Endothelial cell of umbilical vein (primary cell): Measurements from ENCODE around the gene ANKRD16. TPM values are rescaled to one million over a fixed set of nuclear protein-coding genes. Genes with fewer than 3 reads are reported as not detected.
"Not testable (repeated sequence)": the region's sequence is repeated elsewhere in the genome, so short reads cannot be mapped to it uniquely, and the experiment has no call there.

Experiments used
- BruUV-seq: library from RNA; stranded (reverse); fragments of 400-500 nt; replicated peaks from 2 replicates; lab custom pipeline; 2021; lab: Mats Ljungman, UMichigan
- CTCF ChIA-PET: fragments of 300-600, 350-600 bp; sonication (Branson Sonifier 250); formaldehyde crosslinking; loops from one replicate; lab custom pipeline; 2021; ENCODE audit warnings: antibody characterized with exemption, inconsistent platforms; lab: Charles Lee
- POLR2A ChIA-PET: fragments of 300-600, 350-600 bp; sonication (Branson Sonifier 250); formaldehyde crosslinking; loops from one replicate; lab custom pipeline; 2021; ENCODE audit warnings: antibody characterized with exemption, inconsistent platforms; lab: Charles Lee
- DNase-seq: peaks from one replicate; pipeline ENCODE4 v3.0.0-alpha.2; 2011; ENCODE audit warnings: low read depth, low spot score
- FAIRE-seq: peaks from 2 replicates; lab custom pipeline; 2011; peaks lifted over from hg19 to GRCh38; lab: Jason Lieb, UNC
- H2AFZ ChIP-seq: 2 replicates; pipeline ENCODE4 v1.6.0; 2012; ENCODE audit warnings: low read depth, low read length, control low read depth, inconsistent platforms
- H3K27ac ChIP-seq: 2 replicates; pipeline ENCODE4 v1.5.1; 2011; ENCODE audit warnings: low read depth, mild to moderate bottlenecking, control low read depth, low read length, moderate library complexity; ENCODE audit not compliant: insufficient read depth
- H3K27me3 ChIP-seq, 2 experiments: 2 replicates each; pipeline versions ENCODE4 v1.6.0 to v1.6.1; 2011; ENCODE audit warnings: low read length in 2 of 2, mixed read lengths in 1 of 2; ENCODE audit not compliant: control insufficient read depth in 2 of 2, insufficient read depth in 2 of 2
- H3K36me3 ChIP-seq, 2 experiments: 2 replicates in 1 of 2; 3 replicates in 1 of 2; pipeline ENCODE4 v1.5.1; 2011; ENCODE audit warnings: low read length in 2 of 2, mild to moderate bottlenecking in 1 of 2, moderate library complexity in 1 of 2; ENCODE audit not compliant: control insufficient read depth in 2 of 2, insufficient read depth in 2 of 2; ENCODE audit errors: extremely low read depth in 1 of 2
- H3K4me1 ChIP-seq: 3 replicates; pipeline ENCODE4 v1.5.1; 2011; ENCODE audit warnings: mild to moderate bottlenecking, low read length; ENCODE audit not compliant: control insufficient read depth, insufficient read depth; ENCODE audit errors: extremely low read depth
- H3K4me2 ChIP-seq: 2 replicates; pipeline ENCODE4 v1.6.1; 2011; ENCODE audit warnings: low read length, control low read depth, mixed read lengths; ENCODE audit not compliant: insufficient read depth
- H3K4me3 ChIP-seq, 3 experiments: fragments of 200-600 bp in 1 of 3; sonication (generic), shearing (Covaris generic) in 1 of 3; replicated peaks in 1 of 3; 2 replicates each; pipeline ENCODE4 v1.5.1; 2011 to 2016; ENCODE audit warnings: control low read depth in 3 of 3, low read length in 3 of 3, mild to moderate bottlenecking in 2 of 3, inconsistent platforms in 1 of 3, low read depth in 1 of 3, moderate library complexity in 1 of 3; ENCODE audit not compliant: insufficient read depth in 1 of 3
- H3K79me2 ChIP-seq: 2 replicates; pipeline ENCODE4 v1.6.0; 2012; ENCODE audit warnings: low read length, inconsistent platforms; ENCODE audit not compliant: control insufficient read depth, insufficient read depth
- H3K9ac ChIP-seq: replicated peaks from 2 replicates; pipeline ENCODE3; 2011; ENCODE audit warnings: low read length, control low read depth; ENCODE audit not compliant: insufficient read depth; ENCODE audit errors: extremely low read depth
- H3K9me1 ChIP-seq: replicated peaks from 3 replicates; pipeline ENCODE4 v1.6.0; 2011; ENCODE audit warnings: mild to moderate bottlenecking, low read length; ENCODE audit not compliant: control insufficient read depth, insufficient read depth; ENCODE audit errors: extremely low read depth
- H3K9me3 ChIP-seq: replicated peaks from 2 replicates; pipeline ENCODE4 v1.5.1; 2012; ENCODE audit warnings: low read length, inconsistent platforms; ENCODE audit not compliant: control insufficient read depth, insufficient read depth
- H4K20me1 ChIP-seq: replicated peaks from 2 replicates; pipeline ENCODE3; 2011; ENCODE audit warnings: mild to moderate bottlenecking, low read length; ENCODE audit not compliant: control insufficient read depth, insufficient read depth; ENCODE audit errors: extremely low read depth
- GATA2 ChIP-seq: IDR thresholded peaks from 2 replicates; pipeline ENCODE4 v1.7.0; 2011; ENCODE audit warnings: low read depth, mild to moderate bottlenecking, moderate library complexity, mixed read lengths, low read length; ENCODE audit not compliant: insufficient read length, insufficient read depth
- dilution Hi-C: fragments of 300-500 bp; cut with MboI; formaldehyde crosslinking; loops from one replicate; pipeline ENCODE4 v1.15.0; 2019; ENCODE audit warnings: low sequenced_read_pairs; ENCODE audit not compliant: extremely low pct_ligation_motif_present
- intact Hi-C: fragments of 100-400 bp; cut with micrococcal nuclease; formaldehyde crosslinking; loops from one replicate; pipeline ENCODE4 v1.10.0; 2022
- polyA plus RNA-seq, 4 experiments: library from polyadenylated mRNA; depleted of rRNA in 3 of 4; stranded (reverse) in 3 of 4; unstranded in 1 of 4; fragments of >200 nt; gene quantifications; 2 replicates each; pipeline versions ENCODE4 v1.2.1 to v1.2.3, GENCODE V29; 2011 to 2012; ENCODE audit warnings: missing spikeins in 1 of 4
- total RNA-seq: library from RNA; stranded (reverse); gene quantifications from 2 replicates; pipeline ENCODE4 v1.2.3, GENCODE V29; 2021

The ANKRD16 gene
- total and polyA plus RNA-seq, 2 donors (not counting 3 experiments of a cell fraction or from before 2014, with no cell fraction given): 6.9 to 8.0 TPM

DNA sequence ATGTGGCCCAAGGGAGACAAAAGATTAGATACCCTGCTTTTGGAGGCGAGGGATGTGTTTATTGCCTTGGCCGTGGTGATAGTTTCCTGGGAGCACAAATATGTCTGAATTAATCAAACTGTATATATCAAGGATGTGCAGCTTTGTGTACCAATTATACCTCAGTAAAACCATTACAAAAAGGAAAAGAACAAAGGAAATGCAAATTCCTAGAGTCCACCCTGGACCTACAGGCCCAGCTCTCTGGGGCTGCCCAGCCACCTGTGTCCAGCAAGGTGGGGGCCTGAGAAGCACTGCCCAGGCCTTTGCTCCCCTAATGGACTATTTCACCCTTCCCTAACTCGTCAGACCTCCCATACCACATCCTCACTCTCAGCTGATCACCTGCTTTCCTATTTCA lies 20.5 kb downstream of the ANKRD16 start:
- no peak overlapping the region for H3K4me3 ChIP-seq
- no peaks in the 10 kb centered on the region for H3K4me1 ChIP-seq
- intact Hi-C loops (no loop called here), dilution Hi-C loops (no loop called here)
- no peaks in the 10 kb centered on the region for H3K9me3 ChIP-seq
- H4K20me1 ChIP-seq: no peaks in the 10 kb centered on the region
- H2AFZ ChIP-seq: no peak overlapping the region
- H3K9me1 ChIP-seq: no peaks in the 10 kb centered on the region
- no peak overlapping the region for H3K9ac ChIP-seq
- BruUV-seq: no TSS peak
- H3K79me2 ChIP-seq: no peaks in the 10 kb centered on the region
- ChIA-PET CTCF (interaction anchor here (0.8 to 1.4 kb wide), 5 partner anchors 8 to 240 kb away, joined by 3 to 5 read pairs (median 3); partner anchors contain the start of genes ANKRD16 and FBH1), POLR2A (interaction anchor here (0.6 kb wide), 1 partner anchor 55 kb away, joined by 3 read pairs; no protein-coding TSS in a partner anchor)
- no peaks in the 10 kb centered on the region for H3K36me3 ChIP-seq
- TF ChIP-seq GATA2: no peak
- FAIRE-seq (no peak), DNase-seq (no peak)
- H3K4me2 ChIP-seq: no peak overlapping the region
- H3K27ac ChIP-seq: no peak overlapping the region
- H3K27me3 ChIP-seq: no peaks in the 10 kb centered on the region

DNA sequence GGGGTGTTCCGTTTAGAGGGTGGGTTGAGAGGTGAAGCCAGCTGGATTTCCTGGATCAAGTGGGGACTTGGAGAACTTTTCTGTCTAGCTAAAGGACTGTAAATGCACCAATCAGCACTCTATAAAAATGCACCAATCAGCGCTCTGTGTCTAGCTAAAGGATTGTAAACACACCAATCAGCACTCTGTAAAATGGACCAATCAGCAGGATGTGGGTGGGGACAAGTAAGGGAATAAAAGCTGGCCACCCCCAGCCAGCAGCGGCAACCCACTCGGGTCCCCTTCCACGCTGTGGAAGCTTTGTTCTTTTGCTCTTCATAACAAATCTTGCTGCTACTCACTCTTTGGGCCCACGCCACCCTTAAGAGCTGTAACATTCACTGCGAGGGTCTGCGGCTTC lies 21.3 kb downstream of the ANKRD16 start:
- H3K4me1 ChIP-seq, H2AFZ ChIP-seq, POLR2A ChIA-PET, H3K4me2 ChIP-seq, intact Hi-C loops, H3K27me3 ChIP-seq, BruUV-seq, H4K20me1 ChIP-seq, H3K36me3 ChIP-seq, FAIRE-seq, H3K79me2 ChIP-seq, DNase-seq, H3K9me1 ChIP-seq, H3K9ac ChIP-seq, H3K27ac ChIP-seq, dilution Hi-C loops, H3K9me3 ChIP-seq, H3K4me3 ChIP-seq: not testable (repeated sequence)
- CTCF ChIA-PET: interaction anchor here (1.3 to 1.4 kb wide), 2 partner anchors 21 to 81 kb away, joined by 3 to 5 read pairs; partner anchors contain the start of genes ANKRD16 and FBH1

- H3K4me1 ChIP-seq, H2AFZ ChIP-seq, dilution Hi-C loops, H4K20me1 ChIP-seq, BruUV-seq, H3K9me1 ChIP-seq, DNase-seq, intact Hi-C loops, H3K4me3 ChIP-seq, H3K4me2 ChIP-seq, H3K79me2 ChIP-seq, H3K9me3 ChIP-seq, H3K36me3 ChIP-seq, CTCF ChIA-PET, H3K27ac ChIP-seq, FAIRE-seq, H3K9ac ChIP-seq, H3K27me3 ChIP-seq: not testable (repeated sequence)
- POLR2A ChIA-PET: interaction anchor here (0.6 kb wide), 1 partner anchor 24 kb away, joined by 3 read pairs; no protein-coding TSS in a partner anchor
Measured at GRCh38 chr10:5867091-5867615, 22.5 kb downstream of the ANKRD16 start.

GRCh38 chr10:5866451-5867081 lies 23.1 kb downstream of the ANKRD16 start:
- H3K9me3 ChIP-seq, H3K79me2 ChIP-seq, CTCF ChIA-PET, intact Hi-C loops, H3K36me3 ChIP-seq, dilution Hi-C loops, H4K20me1 ChIP-seq, H2AFZ ChIP-seq, H3K27me3 ChIP-seq, BruUV-seq, DNase-seq, H3K4me3 ChIP-seq, H3K9ac ChIP-seq, H3K4me2 ChIP-seq, H3K4me1 ChIP-seq, H3K9me1 ChIP-seq, H3K27ac ChIP-seq, FAIRE-seq: not testable (repeated sequence)
- POLR2A ChIA-PET: interaction anchor here (0.6 kb wide), 1 partner anchor 24 kb away, joined by 3 read pairs; no protein-coding TSS in a partner anchor
